M059J (cell line): ENCODE data around the gene SYNDIG1L. TPM values are rescaled to one million over a fixed set of nuclear protein-coding genes. Genes with fewer than 3 reads are reported as not detected.
A peak's percentile ranks its signal among the peaks of the same experiment; 100 is the strongest.

Experiments used
- DNase-seq: peaks from one replicate; pipeline ENCODE4 v3.0.0-alpha.2; 2012; ENCODE audit warnings: low read depth
- total RNA-seq: library from RNA; depleted of rRNA; stranded (reverse); fragments of >200 nt; shearing (Covaris generic); gene quantifications from 2 replicates; pipeline ENCODE4 v1.2.3, GENCODE V29; 2014; rRNA removed

SYNDIG1L gene
- total RNA-seq, 1 experiment from 2014 or later, result not detected

GRCh38 chr14:74362361-74362915 lies 63.6 kb downstream of the SYNDIG1L start:
- DNase-seq, result peak; percentile 62

GRCh38 chr14:74360163-74360562 lies 65.8 kb downstream of the SYNDIG1L start:
- no peak for DNase-seq

GRCh38 chr14:74358176-74358829 lies 67.7 kb downstream of the SYNDIG1L start:
- DNase-seq, result no peak

- no peak for DNase-seq
These were observed 68.4 kb downstream of the SYNDIG1L start for GRCh38 chr14:74357585-74357984.

GRCh38 chr14:74356892-74357575 lies 69.0 kb downstream of the SYNDIG1L start:
- no peak for DNase-seq

Other genes with a start within 250 kb of the SYNDIG1L start
- not detected in 2 replicates for gene VSX2, start 186.8 kb downstream of the SYNDIG1L start, total RNA-seq
- 18.2 and 27.1 TPM in 2 replicates for gene ABCD4, start 123.3 kb downstream of the SYNDIG1L start, total RNA-seq
- gene VRTN, start 77.7 kb downstream of the SYNDIG1L start, total RNA-seq, result not detected in 2 replicates
- gene NPC2, start 67.1 kb upstream of the SYNDIG1L start, total RNA-seq, result 390 and 816 TPM in 2 replicates
- 29.8 and 33.6 TPM in 2 replicates for gene ISCA2, start 67.6 kb upstream of the SYNDIG1L start, total RNA-seq
- 2.2 and 5.2 TPM in 2 replicates for gene LTBP2, start 186.0 kb upstream of the SYNDIG1L start, total RNA-seq